PFSK-1 (cell line): Measurements from ENCODE around the gene USF1.

ENCODE experiments used
- FOXP2 ChIP-seq: optimal IDR thresholded peaks from 2 replicates; pipeline ENCODE3; 2011; ENCODE audit warnings: borderline replicate concordance, control low read depth, inconsistent platforms; ENCODE audit not compliant: insufficient read depth; ENCODE audit errors: extremely low read length, extremely low read depth
- POLR2AphosphoS5 ChIP-seq: IDR thresholded peaks from 2 replicates; pipeline ENCODE4 v1.6.1; 2012; ENCODE audit warnings: low read depth, mild to moderate bottlenecking, control low read depth, low read length, moderate library complexity
- SIN3A ChIP-seq: IDR thresholded peaks from 2 replicates; pipeline ENCODE4 v1.6.1; 2012; ENCODE audit warnings: mild to moderate bottlenecking, low read length, moderate library complexity, borderline replicate concordance; ENCODE audit not compliant: insufficient read depth
- TAF1 ChIP-seq: IDR thresholded peaks from 2 replicates; pipeline ENCODE4 v1.6.1; 2012; ENCODE audit warnings: low read length, control low read depth, borderline replicate concordance; ENCODE audit not compliant: insufficient read depth

GRCh38 chr1:161054805-161055204 lies 9.0 kb upstream of the USF1 start:
- no peak for TF ChIP-seq SIN3A
- TF ChIP-seq POLR2AphosphoS5: no peak
- TF ChIP-seq FOXP2: no peak
- TF ChIP-seq TAF1: no peak
